Subcutaneous preadipocyte (primary cell): ENCODE results near the gene PIM2. TPM values are rescaled to one million over a fixed set of nuclear protein-coding genes. Genes with fewer than 3 reads are reported as not detected.

Experiments used
- small RNA-seq: library from RNA; depleted of rRNA; stranded (forward); fragments of <200 nt; gene quantifications from one replicate; pipeline ENCODE3, GENCODE V24; 2012
- total RNA-seq: library from RNA; depleted of rRNA; stranded (reverse); fragments of >200 nt; gene quantifications from 2 replicates; pipeline ENCODE4 v1.2.3, GENCODE V29; 2012

Gene PIM2
- 2.2 and 4.1 TPM in 2 replicates for total RNA-seq

GRCh38 chrX:48918643-48919340, at the start of gene PIM2:
TSS of gene PIM2 (minus strand) at chrX:48919024. CDS start at chrX:48918834, 190 bp downstream.

DNA sequence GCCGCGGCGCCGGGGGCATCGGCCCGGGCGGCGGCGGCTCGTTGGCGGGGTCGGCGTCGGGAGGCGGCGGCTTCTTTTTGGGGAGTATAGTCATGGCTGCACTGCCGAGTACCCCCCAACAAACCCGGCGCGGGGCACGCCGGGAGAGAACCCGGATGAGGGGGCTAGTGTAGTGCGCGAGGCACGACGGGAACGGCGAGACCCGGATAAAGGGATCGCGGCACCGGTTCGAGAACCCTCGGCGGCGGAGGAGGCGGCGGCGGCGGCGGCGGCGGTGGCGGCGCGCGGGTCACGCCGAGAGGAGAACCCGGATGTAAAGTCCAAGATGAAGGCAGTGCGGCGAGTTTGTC, 38.6 kb upstream of the PIM2 start, which contains the start of gene OTUD5:
OTUD5 (minus strand) TSS at position 131 of the 350 bp plus-strand sequence; CDS start at position 94, 37 bp downstream.

DNA sequence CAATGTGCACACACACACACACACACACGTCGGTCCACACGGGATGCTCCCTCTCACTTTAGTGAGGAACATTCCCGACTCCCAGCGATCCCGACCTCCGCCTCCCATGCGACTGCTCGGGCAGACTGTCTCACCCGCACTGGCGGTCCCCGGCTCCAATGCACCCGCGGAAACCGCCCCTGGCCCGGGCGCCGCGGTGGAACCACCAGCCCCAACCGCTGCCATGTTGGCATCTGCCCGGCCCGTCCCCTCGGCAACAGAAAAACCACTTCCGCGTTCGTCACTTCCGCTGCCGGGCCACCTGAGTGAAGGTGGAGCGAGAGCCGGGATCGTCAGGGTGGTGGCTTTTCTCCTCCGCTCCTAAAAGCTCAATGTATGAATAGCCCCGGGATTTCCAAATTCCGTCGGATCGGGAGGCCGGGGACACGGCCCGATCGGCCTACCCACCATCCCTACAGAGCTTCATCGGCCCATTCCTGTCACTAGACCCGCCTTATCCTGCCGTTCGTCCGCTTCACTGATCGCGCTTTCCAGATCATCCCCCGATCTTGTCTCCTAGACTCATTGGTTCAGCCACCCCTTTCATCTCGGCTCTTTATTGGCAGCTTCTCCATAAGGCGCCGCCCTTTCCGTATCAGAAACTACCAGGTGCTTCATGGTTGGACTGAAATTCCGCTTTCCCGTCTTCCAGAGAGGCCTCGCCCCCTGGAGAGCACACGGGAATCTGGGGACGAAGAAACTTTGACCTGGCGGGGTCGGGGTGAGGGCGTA, 7.2 kb downstream of the PIM2 start, which contains the start of gene SLC35A2:
SLC35A2 (minus strand) TSS at position 235 of the 771 bp plus-strand sequence; CDS start at position 225, 10 bp downstream.

GRCh38 chrX:48897625-48898306, 21.1 kb downstream of the PIM2 start, which contains the start of the genes PQBP1 and TIMM17B:
TSS of gene PQBP1 (plus strand) at chrX:48897930. CDS start at chrX:48898510, 580 bp downstream.
TSS of gene TIMM17B (minus strand) at chrX:48897768. CDS start at chrX:48897749, 19 bp downstream.

Small RNA genes lying within 50 kb of the gene (small RNA-seq; reads per million reads assigned to genes)
- gene RNU6-722P, result not detected

Other genes starting within 250 kb of the PIM2 start
- under 0.01 and 0.20 TPM in 2 replicates for gene WAS, start 235.2 kb downstream of the PIM2 start, total RNA-seq
- gene SUV39H1, start 222.3 kb downstream of the PIM2 start, total RNA-seq, result 7.7 and 10.8 TPM in 2 replicates
- gene GLOD5, start 157.3 kb downstream of the PIM2 start, total RNA-seq, result not detected in 2 replicates
- gene GATA1, start 132.4 kb downstream of the PIM2 start, total RNA-seq, result not detected in 2 replicates
- 24.3 and 30.5 TPM in 2 replicates for gene HDAC6, start 117.0 kb downstream of the PIM2 start, total RNA-seq
- gene ERAS, start 92.5 kb downstream of the PIM2 start, total RNA-seq, result 0.37 TPM in 1 of 2 replicates, not detected in the other
- gene PCSK1N, start 83.4 kb downstream of the PIM2 start, total RNA-seq, result 0.20 and 0.37 TPM in 2 replicates
- gene TIMM17B, start 21.3 kb downstream of the PIM2 start, total RNA-seq, result 29.3 and 30.5 TPM in 2 replicates
- gene PQBP1, start 21.1 kb downstream of the PIM2 start, total RNA-seq, result 30.9 and 45.6 TPM in 2 replicates
- gene SLC35A2, start 7.4 kb downstream of the PIM2 start, total RNA-seq, result 11.4 and 12.7 TPM in 2 replicates
- gene OTUD5, start 38.6 kb upstream of the PIM2 start, total RNA-seq, result 23.7 and 26.5 TPM in 2 replicates
- 0.20 and 0.37 TPM in 2 replicates for gene KCND1, start 52.8 kb upstream of the PIM2 start, total RNA-seq
- 8.5 and 10.0 TPM in 2 replicates for gene GRIPAP1, start 83.2 kb upstream of the PIM2 start, total RNA-seq
- 50.0 and 52.0 TPM in 2 replicates for gene TFE3, start 124.3 kb upstream of the PIM2 start, total RNA-seq
- 0.37 and 0.39 TPM in 2 replicates for gene CCDC120, start 140.0 kb upstream of the PIM2 start, total RNA-seq
- gene PRAF2, start 155.0 kb upstream of the PIM2 start, total RNA-seq, result 13.5 and 15.4 TPM in 2 replicates
- gene WDR45, start 160.9 kb upstream of the PIM2 start, total RNA-seq, result 52.8 and 62.8 TPM in 2 replicates
- 10.7 and 14.9 TPM in 2 replicates for gene GPKOW, start 204.7 kb upstream of the PIM2 start, total RNA-seq
- gene MAGIX, start 243.7 kb upstream of the PIM2 start, total RNA-seq, result 0.73 and 0.98 TPM in 2 replicates